NCI-H226 (cell line): ENCODE data around the gene UGT1A1.

Experiments used
- DNase-seq: peaks from one replicate; pipeline ENCODE4 v3.0.0-alpha.2; 2015

Gene UGT1A1

DNA sequence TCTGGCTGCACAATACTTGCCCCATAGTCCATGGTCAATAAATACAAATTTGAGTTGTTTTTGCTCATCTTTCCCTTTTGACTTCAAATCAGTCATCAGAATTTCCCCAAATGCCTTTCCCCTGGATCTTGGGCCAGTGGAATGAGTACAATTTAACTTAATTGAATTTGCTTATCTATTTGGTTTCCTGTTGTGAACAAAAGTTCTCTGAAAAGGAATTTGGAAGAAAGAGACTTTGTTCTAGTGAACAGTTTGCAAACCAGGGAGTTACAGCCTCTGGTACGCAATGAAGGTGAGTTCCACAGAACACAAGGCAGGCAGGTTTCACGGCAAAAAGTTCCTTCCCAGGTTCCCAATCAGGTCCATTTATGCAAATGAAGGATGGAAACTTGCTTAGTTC, 1.2 kb upstream of the UGT1A1 start:
- peak; percentile 8 for DNase-seq

- peak; percentile 72 for DNase-seq
These were observed 1.1 kb downstream of the UGT1A1 start for GRCh38 chr2:233761040-233761769.

GRCh38 chr2:233764264-233764663, 4.2 kb downstream of the UGT1A1 start:
- peak; percentile 87 for DNase-seq

DNA sequence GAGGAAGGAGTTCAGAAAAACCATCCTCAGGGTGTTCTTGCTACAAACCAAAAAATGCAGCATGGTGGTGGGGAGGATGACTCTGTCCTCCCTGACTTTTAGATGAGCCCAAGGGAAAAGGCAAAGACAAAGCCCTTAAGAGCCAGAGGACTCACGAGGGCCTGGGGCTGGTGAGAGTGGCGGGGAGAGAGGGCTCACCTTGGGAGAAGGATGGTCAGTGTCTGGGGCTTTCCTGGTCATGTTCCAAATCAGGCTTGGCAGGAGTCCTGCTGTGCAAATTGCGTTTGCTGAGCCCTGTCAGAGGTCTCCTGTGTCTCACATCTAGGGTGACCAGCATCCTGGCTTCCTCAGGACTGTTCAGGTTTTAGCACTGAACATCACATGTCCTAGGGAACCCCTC, 4.7 kb downstream of the UGT1A1 start:
- peak; percentile 18 for DNase-seq

DNA sequence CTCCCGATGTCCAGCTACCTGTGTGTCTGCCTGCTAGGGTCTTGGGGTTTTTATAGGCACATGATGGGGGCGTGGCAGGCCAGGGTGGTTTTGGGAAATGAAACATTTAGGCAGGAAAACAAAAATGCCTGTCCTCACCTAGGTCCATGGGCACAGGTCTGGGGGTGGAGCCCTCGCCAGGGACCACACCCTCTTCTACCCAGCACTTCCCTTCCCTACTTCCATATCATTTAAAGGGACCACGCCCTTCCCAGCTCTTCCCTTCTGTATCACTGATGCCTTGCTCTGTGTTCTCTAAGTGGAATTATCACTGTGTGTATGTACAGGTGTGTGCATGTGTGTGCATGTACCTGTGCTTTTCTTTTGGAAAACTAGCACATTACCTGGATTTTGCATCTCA, 6.3 kb downstream of the UGT1A1 start:
- no peak for DNase-seq

DNA sequence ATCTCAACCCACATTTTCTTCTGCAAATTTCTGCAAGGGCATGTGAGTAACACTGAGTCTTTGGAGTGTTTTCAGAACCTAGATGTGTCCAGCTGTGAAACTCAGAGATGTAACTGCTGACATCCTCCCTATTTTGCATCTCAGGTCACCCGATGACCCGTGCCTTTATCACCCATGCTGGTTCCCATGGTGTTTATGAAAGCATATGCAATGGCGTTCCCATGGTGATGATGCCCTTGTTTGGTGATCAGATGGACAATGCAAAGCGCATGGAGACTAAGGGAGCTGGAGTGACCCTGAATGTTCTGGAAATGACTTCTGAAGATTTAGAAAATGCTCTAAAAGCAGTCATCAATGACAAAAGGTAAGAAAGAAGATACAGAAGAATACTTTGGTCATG, 8.0 kb downstream of the UGT1A1 start:
- no peak for DNase-seq

DNA sequence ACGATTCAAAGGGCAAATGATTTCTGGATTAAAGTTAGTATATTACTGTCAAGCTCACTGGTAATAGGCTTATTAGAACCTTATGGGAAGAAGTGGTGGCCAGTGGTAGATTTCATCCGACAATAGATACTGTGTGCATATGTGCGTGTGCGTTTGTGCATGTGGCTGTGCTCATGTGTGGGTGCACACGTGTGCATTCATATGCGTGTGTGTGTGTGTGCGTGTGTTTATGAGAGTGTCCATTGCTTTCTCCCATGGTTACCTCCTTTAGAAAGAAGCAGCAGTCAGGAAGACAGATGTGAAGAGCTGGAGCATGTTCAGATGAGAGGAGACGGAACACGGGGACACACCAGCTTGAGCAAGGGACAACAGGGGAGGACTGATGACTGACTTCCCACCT, 9.2 kb downstream of the UGT1A1 start:
- no peak for DNase-seq

GRCh38 chr2:233772153-233772552, 12.1 kb downstream of the UGT1A1 start:
- DNase-seq, result no peak

GRCh38 chr2:233772583-233772982, 12.5 kb downstream of the UGT1A1 start:
- DNase-seq, result no peak

DNA sequence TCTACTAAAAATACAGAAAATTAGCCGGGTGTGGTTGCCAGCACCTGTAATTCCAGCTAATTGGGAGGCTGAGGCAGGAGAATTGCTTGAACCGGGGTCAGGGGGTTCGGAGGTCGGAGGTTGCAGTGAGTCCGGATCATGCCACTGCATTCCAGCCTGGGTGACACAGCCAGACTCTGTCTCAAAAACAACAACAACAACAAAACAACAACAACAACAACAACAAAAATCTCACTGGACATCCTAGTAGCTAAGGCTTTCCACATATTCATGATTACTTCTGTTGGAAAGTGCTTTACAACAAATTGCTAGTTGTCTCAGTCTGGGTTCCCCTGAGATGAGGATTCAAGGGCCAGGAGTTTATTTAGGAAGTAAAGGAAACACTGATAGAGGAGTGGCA, 13.8 kb downstream of the UGT1A1 start:
- DNase-seq, result no peak

GRCh38 chr2:233775414-233775813, 15.3 kb downstream of the UGT1A1 start:
- DNase-seq, result no peak

DNA sequence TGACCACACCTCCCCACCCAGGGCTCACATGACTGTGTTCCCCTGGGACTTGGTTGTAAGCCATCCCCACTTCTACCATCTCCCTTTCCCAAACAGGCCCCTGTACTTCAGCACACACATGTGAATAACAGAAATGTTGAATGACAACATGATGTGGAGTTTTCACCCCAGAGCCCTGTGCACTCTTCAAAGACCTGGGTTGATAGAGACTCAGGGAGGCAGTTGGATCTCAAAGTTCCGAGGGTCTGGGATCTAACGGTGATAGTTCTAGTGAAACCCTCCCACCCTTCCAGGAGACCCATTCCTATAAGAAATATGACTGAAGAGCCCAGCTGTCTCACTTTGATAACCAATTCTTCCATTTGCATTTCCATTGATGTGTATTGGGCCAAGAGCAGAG, 18.0 kb downstream of the UGT1A1 start, which contains the start of gene MROH2A:
MROH2A (plus strand) TSS at position 301 of the 400 bp plus-strand sequence. CDS start 1,029 bp downstream, outside the sequence.
- DNase-seq, result no peak

DNA sequence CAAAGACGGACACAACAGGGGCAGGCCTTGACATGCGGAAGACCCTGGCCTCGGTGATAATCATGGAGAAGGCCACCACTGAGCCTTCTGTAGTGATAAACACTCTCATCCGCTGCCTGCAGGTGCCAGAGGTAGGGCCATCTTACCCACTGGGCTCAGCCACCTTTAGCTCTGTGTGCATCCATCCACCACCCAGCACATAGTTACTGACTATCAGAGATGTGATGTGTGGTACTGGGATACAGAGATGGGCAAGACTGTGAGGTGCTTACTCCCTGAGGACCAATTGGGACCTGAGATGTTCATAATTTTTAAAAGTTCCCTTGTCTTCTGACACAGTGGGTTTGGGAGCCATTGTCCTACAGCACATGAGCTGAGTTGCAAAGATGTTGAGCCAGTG, 19.7 kb downstream of the UGT1A1 start:
- DNase-seq, result no peak

DNA sequence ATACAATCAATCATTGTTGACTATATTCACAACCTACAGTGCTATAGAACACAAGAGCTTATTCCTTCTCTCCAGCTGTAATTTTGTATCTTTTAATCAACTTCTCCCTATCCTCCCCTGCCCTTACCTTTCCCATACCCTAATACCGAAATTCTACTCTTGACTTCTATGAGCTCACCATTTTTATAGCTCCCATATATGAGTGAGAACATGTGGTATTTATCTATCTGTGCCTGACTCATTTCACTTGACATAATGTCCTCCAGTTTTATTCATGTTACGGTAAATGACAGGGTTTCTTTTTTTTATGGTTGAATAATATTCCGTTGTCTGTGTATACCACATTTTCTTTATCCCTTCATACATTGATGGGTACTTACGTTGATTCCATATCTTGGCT, 20.7 kb downstream of the UGT1A1 start:
- no peak for DNase-seq

GRCh38 chr2:233789554-233789953, 29.5 kb downstream of the UGT1A1 start:
- DNase-seq, result no peak

GRCh38 chr2:233791151-233791882, 31.2 kb downstream of the UGT1A1 start:
- no peak for DNase-seq

DNA sequence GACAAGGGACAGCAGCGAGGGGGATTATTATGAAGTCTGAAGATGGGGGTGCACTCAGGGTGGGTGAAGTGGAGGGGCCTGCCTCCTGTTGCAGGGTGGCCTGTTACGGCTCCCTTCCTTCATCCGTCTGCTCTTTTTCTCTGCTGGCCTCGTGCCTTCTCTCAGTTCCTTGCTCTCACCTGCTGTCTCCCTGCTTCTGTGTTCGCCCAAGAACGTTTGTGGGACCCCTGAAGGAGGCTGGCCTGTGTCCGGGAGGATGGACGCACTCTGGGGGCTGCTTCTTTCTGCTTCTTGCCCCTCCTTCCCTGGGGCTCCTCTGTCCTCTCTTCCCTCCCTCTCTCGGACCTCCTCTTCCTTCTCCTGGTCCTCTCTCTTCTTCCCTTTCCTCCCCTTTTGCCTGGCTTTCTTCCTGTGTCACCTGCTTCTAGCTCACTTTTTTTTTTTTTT, 31.8 kb downstream of the UGT1A1 start:
- no peak for DNase-seq

DNA sequence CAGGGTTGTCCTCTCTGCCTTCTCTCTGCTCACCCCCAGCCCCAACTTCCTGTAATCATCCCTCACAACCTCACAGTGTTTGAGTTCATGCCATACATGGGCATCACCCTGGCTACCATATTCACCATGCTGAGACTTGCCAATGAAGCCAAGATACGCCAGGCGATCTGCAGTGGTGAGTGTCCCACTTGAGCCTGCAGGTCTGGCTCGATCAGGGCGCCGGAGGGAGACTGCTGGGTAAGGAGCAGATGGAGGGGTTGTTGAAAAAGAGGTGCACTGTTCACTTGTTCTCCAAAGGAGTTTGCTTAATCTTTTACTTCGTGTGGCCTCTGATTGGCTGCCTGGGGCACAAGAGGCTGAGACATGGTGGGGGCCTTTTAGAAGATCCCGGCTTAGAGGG, 32.6 kb downstream of the UGT1A1 start:
- no peak for DNase-seq

- no peak for DNase-seq
These were observed 33.5 kb downstream of the UGT1A1 start for GRCh38 chr2:233793465-233794127.

DNA sequence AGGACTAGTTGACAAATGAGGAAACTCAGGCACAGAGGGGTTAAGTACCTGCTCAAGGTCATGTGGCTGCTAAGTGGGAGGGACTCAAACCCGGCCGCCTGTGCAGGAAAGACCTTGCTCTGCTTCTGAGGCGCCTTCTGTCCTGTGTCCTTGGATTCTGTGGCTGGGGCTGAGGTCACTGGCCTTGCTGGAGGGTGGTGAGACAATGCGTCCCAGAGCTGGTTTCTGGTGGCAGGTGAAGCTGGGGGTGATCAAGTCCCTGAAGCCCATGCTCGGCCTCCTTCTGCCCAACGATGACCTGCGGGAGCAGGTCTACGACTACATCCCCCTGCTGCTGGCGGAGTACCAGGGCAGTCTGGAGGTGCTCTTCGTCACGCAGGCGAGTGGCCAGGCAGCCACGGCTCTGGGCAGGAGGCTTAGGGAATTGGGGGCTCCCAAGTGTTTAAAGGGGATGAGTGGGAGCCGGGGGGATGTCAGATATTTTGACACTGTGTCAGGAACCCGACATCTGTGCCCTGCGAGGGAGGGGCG, 34.1 kb downstream of the UGT1A1 start:
- no peak for DNase-seq

DNA sequence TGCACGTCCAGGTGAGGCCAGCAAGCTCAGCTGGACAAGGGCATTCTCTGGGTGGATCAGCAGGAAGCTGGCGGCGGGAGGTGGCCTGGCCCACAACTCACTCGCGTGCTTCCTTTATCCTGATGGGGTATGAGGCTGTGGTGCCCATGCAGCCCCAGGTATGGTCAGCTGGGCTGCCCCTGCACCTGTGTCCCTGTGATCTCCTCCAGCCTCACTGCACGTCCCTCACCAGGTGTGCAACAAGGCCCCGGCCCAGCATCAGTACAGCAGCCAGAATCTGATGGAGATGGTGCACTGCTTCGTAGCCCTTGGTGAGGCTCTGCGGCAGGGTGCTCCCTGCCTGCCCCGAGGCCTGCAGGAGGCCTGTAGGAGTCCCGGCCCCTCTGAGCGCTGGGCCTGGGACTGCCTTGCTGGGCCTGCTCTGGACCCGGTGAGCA, 35.7 kb downstream of the UGT1A1 start:
- DNase-seq, result no peak

- no peak for DNase-seq
These were observed 36.2 kb downstream of the UGT1A1 start for GRCh38 chr2:233796254-233796653.

DNA sequence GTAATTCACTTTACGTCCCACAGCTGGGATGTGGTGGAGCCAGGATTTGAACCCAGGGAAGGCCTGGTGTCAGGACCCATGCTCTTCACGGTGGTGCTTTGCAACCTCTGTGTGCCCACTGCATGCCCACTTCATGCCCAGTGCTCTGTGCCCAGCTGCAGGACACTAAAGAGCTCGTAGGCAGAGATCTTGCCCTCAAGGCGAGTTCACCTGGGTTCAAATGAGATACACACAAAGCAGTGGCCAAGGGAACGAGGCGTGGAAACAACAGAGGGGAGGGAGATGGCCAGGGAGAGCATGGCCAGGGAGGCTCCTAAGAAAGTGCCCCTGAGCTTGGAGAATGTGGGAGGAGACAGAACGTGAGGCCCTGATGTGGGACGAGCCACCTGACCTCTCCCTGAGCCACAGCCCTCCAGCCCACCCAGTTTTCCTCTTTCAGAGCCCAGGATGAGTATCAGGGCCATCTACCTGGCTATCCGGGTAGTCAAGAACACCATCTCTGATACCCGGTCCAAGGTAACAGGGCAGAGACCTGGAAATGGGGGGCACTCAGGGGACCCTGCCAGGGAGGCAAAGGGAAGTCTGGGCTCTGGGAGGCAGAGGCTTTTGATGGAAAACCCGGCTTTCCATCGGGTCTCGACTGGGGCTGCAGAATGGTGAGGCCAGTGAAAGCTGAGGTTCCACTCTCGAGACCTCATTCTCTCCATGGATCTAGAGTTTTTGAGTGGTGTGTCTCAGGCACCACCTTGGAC, 38.4 kb downstream of the UGT1A1 start:
- DNase-seq, result no peak
